Activated naive CD4-positive, alpha-beta T cell treated with Interleukin-2 at 50 U/mL for 16 hours (primary cell): ENCODE results near the gene MICALL1.
"Not testable (repeated sequence)": the region's sequence is repeated elsewhere in the genome, so short reads cannot be mapped to it uniquely, and the experiment has no call there.

Source experiments
- DNase-seq: peaks from one replicate; pipeline ENCODE4 v3.0.0-alpha.2; 2020

The MICALL1 gene

GRCh38 chr22:37930952-37931440 is 24.9 kb downstream of the MICALL1 start:
- no peak for DNase-seq

- DNase-seq = no peak
Measured at GRCh38 chr22:37931893-37932389, 25.8 kb downstream of the MICALL1 start.

GRCh38 chr22:37932401-37932800 is 26.3 kb downstream of the MICALL1 start:
- no peak for DNase-seq

GRCh38 chr22:37932821-37933578 is 26.9 kb downstream of the MICALL1 start:
- no peak for DNase-seq

- peak; percentile 85 for DNase-seq
Measured at GRCh38 chr22:37933711-37934376, 27.7 kb downstream of the MICALL1 start.

- DNase-seq = no peak
Measured at GRCh38 chr22:37940698-37941376, 34.7 kb downstream of the MICALL1 start.

- DNase-seq = no peak
Measured at GRCh38 chr22:37942133-37942532, 36.0 kb downstream of the MICALL1 start.

GRCh38 chr22:37943136-37943824 is 37.2 kb downstream of the MICALL1 start:
- DNase-seq = no peak

- no peak for DNase-seq
Measured at GRCh38 chr22:37943825-37944198, 37.7 kb downstream of the MICALL1 start.

GRCh38 chr22:37944423-37944822 is 38.3 kb downstream of the MICALL1 start:
- DNase-seq = not testable (repeated sequence)

GRCh38 chr22:37947142-37947795 is 41.2 kb downstream of the MICALL1 start:
- DNase-seq = not testable (repeated sequence)

GRCh38 chr22:37951305-37951704 is 45.2 kb downstream of the MICALL1 start:
- no peak for DNase-seq

GRCh38 chr22:37952629-37953028 is 46.5 kb downstream of the MICALL1 start:
- not testable (repeated sequence) for DNase-seq

- DNase-seq = no peak
Measured at GRCh38 chr22:37953062-37953436, 47.0 kb downstream of the MICALL1 start.

- peak; percentile 95 for DNase-seq
Measured at GRCh38 chr22:37953437-37954179, 47.5 kb downstream of the MICALL1 start, which contains the start of the genes C22orf23 and POLR2F. C22orf23 (minus strand) TSS chr22:37953601; CDS start chr22:37953149, 452 bp downstream. POLR2F (plus strand) TSS chr22:37953699; CDS start chr22:37953788, 89 bp downstream.

GRCh38 chr22:37954686-37955085 is 48.6 kb downstream of the MICALL1 start:
- DNase-seq = no peak

- DNase-seq = not testable (repeated sequence)
Measured at GRCh38 chr22:37955825-37956397, 49.8 kb downstream of the MICALL1 start.

GRCh38 chr22:37957232-37957631 is 51.1 kb downstream of the MICALL1 start:
- DNase-seq = no peak

GRCh38 chr22:37959231-37959825 is 53.2 kb downstream of the MICALL1 start:
- DNase-seq = no peak

GRCh38 chr22:37961062-37961461 is 55.0 kb downstream of the MICALL1 start:
- DNase-seq = no peak
